Measurements from ENCODE around the gene ZNF775.

The ZNF775 gene

DNA sequence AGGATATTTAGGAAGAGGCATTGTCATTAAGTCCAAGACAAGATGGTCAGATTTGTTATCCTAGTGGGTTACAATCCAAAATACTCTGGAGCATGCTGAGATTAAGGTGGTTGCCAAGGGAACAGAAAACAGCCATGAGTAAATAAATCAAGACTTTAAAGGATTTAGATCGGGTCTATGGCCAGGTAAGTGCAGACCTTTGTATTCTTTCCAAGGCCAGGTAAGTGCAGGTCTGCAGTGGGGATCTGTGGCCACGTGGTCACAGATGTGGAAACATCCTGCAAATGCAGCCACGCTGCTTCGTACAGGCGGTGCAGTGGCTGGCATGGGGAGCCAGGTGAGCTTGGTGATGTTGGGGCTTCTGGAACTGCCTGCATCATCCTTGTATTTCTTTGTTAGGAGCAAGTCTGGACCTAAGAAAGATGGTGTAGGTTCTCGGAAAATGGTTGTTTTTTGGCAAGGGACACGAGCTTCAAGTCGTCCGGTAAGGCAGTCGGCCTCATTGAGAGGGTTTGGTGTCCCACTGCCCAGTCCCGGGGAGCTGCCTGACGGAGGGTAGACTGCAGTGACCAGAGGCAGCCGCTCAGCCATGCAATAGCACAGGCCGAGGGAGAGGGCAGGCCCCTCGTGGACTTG lies 21.8 kb downstream of the ZNF775 start:
- DNase-seq (ENCODE audit: low read depth in 2 of 2, low spot score in 1 of 2) = no peak

GRCh38 chr7:150401424-150401790 lies 22.3 kb downstream of the ZNF775 start:
- DNase-seq (ENCODE audit: low read depth in 2 of 2, low spot score in 1 of 2) = no peak

DNA sequence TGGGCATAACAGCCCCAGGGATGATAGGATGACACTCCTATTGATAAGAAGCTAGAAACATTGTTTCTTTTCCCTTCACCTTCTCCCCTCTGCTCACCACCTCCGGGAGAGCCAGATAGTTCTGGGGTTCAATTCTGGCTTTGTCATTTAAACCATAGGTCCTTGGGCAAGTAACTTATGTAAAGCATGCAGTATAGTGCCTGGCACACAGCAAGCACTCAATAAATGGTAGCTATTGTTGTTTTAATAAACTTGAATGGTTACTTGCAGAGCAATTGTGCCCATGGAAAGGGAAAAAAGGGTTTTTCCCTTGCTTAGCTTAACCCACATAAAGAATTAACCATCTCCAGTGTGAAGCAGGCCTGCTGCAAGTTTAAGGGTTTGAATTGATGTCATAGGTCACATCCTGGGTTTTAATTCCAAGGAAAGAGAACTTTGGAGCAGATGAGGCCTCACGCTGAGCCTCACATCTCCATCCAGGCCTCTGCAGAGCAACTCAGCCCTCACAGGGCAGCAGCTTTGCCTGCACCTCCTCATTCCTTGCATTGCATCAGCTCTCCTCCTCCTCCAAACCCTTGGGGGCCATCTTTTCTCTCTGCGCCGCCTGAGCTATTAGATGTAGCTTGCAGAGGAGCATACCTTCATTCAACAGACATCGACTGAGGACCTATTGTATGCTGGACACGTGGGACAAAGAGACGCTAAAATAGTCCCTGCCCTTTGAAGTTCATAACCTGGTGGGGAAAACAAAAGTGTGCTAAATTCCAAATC lies 22.9 kb downstream of the ZNF775 start:
- no peak for DNase-seq (ENCODE audit: low read depth in 2 of 2, low spot score in 1 of 2)

DNA sequence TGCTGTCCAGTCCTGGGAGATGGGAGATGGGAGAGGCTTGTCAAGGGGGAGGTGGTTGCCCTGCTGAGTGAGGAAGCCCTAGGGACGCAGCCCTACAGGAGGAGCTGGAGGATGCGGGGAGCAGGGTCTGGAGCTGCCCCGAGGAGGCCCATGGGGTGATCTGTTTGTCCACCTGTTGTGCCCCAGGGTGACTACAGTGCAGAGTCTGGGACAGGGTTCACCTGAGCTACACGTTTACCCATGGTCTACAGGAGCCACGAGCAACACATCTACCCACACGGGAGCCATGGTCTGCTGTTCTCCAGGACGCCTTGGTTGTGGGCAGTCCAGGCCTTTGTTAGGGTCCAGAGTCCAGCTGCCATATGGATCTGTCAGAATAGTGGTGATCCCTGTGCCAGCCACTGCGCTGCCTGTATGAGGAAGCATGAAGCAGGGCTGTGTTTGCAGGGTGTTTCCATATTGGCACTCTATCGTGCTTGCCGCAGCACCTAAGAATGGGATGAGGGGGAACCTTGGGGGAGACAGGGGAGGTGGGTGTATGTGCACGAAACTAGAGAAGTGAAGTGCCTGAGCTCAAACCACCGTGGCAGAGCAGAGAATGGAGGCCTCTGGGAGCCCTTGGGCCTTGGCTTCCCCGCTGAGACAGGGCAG lies 23.7 kb downstream of the ZNF775 start:
- DNase-seq (ENCODE audit: low read depth in 2 of 2, low spot score in 1 of 2) = no peak

GRCh38 chr7:150403376-150404171 lies 24.4 kb downstream of the ZNF775 start:
- no peak for DNase-seq (ENCODE audit: low read depth in 2 of 2, low spot score in 1 of 2)

DNA sequence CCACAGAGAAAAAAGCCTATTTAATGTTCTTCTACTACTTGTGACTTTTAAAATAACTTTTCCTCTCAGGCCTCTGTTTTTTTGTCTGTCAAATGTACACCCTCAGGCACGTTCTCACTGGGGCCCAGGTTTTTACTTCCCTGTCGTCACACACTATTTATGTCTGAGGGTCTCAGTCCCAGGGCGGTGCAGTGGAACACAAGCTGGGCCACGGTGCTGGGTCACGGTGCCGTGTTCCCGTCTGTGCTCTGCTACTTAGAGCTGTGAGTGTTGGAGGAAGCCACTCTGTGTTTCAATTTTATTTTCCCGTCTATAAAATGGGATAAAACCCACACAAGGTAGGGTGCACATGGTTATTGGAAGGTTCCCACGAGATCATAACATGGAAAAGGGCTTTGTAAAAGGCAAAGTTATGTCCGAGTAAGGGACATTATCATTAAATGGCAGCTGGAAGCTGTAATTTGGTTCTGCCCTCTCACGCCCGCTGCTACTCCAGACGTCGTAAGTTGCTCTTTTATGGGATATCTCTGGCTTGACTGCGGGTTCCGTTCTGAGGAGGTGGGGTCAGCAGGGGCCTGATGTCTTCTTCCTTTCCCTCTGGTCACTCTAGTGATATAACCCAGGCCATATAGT lies 25.2 kb downstream of the ZNF775 start:
- no peak for DNase-seq (ENCODE audit: low read depth in 2 of 2, low spot score in 1 of 2)

DNA sequence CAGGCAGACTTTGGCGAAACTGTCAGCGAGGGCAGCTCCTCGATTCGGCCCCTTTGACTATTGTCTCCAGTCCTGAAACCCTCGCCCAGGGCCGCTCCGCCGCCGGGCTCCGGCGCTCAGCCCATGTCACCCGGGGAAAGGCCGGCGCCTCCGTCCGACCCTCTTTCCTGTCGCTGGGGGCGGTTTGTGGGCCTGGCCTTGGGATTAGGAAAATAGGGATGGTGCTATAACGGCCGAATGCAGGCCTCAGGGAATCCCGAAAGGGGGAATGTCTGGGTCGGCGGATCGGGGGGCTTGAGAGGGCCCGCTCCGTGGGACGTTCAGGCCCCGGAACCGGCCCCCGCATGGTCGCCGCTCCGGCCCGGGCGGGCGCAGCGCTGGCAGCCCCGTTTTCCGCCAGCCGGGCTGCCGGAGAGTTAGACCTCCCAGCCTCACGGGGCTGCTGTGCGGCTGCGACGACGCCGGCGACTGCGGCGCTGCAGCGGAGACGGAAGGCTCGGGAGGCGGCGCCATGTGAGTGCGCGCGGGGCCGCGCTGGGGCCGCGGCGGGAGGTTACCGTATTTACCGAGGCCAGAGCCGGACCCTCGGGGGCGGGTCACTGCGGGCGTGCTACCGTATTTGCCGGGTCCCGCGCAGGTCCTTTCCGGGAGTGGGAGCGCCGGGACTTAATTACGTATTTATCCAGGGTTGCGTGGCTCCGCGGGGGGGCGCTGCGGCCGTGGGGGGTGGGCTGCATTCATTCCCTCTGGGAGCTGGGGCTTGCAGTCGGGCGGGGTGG lies 25.9 kb downstream of the ZNF775 start:
- peak; percentile 38 to 44 for DNase-seq (ENCODE audit: low read depth in 2 of 2, low spot score in 1 of 2)

DNA sequence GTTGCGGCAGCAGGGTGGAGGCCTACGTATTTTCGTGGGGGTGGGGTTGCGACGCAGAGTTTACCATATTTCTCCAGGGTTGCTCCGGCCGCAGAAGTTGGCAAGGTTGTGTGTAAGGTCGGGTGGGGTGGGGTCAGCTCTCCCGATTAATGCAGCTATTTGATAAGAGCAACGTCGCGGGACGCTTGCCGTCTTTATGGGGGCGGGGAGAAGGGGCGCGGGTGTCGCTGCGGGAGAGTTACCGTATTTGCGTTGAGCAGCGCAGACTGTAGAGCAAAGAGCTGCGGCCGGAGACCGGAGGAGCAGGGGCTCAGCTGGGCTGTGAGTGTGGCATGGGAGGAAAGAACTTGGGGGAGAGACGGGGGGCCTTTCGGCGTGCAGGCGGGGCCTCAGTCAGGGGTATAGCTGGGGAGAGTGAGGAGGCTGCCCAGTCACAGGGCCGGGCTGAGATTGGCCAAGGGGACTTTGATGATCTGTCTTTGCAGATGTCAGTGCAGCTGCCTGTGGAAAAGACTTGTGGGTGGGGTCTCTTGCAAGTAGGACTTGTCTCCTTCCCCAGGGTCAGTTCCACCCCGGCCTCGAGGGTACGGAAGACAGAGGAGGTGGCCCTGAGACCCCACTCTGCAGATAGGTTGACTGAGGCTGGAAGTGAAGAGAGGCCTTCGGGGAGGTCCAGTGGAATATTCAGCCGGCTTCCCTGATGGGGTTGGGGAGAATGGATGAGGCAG lies 26.6 kb downstream of the ZNF775 start:
- DNase-seq (ENCODE audit: low read depth in 2 of 2, low spot score in 1 of 2) = no peak

DNA sequence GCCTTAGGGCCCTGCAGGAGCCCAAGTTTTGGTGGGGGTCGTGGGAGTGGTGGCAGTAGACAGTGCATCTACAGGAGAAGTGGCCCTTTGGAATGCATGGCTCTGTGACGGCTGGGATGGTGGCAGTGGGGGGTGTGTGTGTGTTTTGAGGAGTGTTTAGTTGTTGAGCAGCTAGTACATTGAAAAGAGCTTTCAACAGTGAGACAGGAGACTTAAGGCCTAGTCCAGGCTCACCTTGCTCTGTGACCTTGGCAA lies 27.1 kb downstream of the ZNF775 start:
- no peak for DNase-seq (ENCODE audit: low read depth in 2 of 2, low spot score in 1 of 2)

DNA sequence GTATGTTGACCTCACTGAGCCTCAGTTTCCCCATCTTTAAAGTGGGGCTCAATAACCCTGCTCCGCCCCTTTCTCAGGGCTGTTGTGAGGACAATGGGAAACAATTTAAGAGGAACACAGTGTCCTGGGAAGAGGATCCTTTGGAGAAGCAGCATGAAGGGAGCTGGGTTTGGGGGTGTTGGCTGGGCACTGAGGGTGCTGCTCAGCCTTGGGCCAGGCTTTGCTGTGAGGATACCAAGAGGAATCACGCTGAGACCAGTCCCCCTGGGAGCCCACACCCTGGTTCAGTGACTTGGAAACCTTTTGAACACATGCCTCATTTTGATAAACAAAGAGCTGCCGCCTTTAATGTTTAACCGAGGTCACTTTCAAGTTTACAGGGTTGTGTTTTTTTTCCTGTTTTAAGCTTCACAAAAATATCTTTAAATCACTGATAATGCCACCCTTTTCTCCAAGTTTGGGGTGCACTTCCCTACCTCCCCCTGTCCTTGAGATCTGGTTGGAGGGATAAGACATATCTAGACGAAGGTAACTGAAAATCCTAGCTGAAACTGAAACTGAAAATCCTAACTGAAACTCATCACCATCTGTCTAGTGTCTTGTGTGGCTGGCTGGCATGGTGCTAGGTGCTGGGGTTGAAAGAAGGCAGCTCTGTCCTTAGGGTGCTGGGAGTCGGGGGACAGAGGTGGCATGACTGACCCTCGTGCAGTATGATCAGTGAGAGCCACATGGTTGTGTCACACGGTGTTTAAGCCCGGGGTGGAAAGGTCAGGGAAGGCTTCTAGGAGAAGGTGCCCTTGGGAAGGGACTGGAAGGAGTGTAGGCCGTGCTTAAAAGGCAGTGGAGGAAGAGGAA lies 27.7 kb downstream of the ZNF775 start:
- DNase-seq (ENCODE audit: low read depth in 2 of 2, low spot score in 1 of 2) = no peak

GRCh38 chr7:150407588-150408392 lies 28.7 kb downstream of the ZNF775 start:
- no peak for DNase-seq (ENCODE audit: low read depth in 2 of 2, low spot score in 1 of 2)

GRCh38 chr7:150408393-150409299 lies 29.5 kb downstream of the ZNF775 start:
- DNase-seq (ENCODE audit: low read depth in 2 of 2, low spot score in 1 of 2) = no peak

GRCh38 chr7:150409300-150410030 lies 30.3 kb downstream of the ZNF775 start:
- no peak for DNase-seq (ENCODE audit: low read depth in 2 of 2, low spot score in 1 of 2)

- no peak for DNase-seq (ENCODE audit: low read depth in 2 of 2, low spot score in 1 of 2)
Measured at GRCh38 chr7:150410131-150410530, 31.0 kb downstream of the ZNF775 start.

DNA sequence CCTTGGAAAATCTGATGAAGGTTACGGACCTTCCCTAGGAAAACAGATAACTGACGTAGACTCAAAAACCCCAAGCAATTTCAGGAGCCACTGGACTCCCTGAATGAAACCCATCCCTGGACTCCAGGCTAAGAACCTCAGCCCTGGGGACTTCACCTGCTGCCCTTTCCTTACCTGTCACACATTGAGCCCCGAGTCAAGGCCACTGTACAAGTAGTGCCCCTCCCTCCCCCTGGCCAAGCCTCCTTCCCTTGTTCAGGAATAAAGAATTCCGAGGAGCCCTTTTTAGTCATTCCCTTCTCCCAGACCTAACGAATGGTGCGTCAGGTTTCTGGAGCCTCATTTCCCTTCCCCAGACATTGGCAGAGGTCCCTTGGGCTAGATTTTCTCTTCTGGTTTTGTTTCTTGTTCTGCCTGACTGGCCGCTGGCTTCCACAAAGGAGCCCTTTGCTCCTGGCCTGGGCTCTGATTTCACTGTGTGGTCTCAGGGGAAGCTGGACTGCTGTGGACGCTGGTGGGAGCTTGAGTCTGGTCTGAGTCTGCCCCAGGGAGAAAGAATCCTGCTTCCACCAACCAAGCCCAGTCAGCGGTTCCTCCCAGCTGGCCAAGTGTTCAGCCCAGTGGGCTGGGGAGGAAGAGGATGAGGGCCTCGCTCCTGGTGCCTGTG lies 31.7 kb downstream of the ZNF775 start:
- DNase-seq (ENCODE audit: low read depth in 2 of 2, low spot score in 1 of 2) = no peak

DNA sequence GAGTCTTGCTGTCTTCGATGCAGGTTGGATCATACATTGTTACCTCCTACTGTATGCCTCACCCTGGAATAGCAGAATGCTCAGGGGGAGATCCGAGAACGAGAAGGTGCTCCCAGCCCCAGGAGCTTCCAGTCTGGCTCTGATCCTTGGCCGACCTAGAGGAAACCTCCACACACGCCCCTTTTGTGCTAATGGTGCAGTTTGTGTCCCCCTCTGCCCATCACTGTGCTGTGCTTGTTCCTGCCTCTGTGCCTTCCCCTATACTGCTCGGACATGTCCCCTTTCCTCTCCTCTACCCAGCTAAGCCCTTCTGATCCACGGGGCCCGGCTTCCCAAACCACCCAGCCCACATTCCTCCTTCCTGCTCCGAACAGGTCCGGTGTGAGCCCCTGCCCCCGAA lies 32.5 kb downstream of the ZNF775 start:
- no peak for DNase-seq (ENCODE audit: low read depth in 2 of 2, low spot score in 1 of 2)

Measured in stimulated activated CD8-positive, alpha-beta memory T cell treated with anti-CD3 and anti-CD28 coated beads, Interleukin-4, amount 100 ng/mL, for 1 hour (primary cell).